HEK293 (cell line): ENCODE measurements around the gene ENO2.
A peak's percentile ranks its signal among the peaks of the same experiment; 100 is the strongest.

Source experiments
- EGR2 ChIP-seq: fragments of 450-650 bp; formaldehyde crosslinking; IDR thresholded peaks from 2 replicates; pipeline ENCODE4 v1.5.1; 2016; ENCODE audit warnings: low read depth, missing biosample characterization, missing genetic modification characterization
- GLI4 ChIP-seq: fragments of 450-650 bp; formaldehyde crosslinking; IDR thresholded peaks from 2 replicates; pipeline ENCODE4 v1.5.1; 2016; ENCODE audit warnings: missing biosample characterization, missing genetic modification characterization
- KLF10 ChIP-seq: fragments of 450-650 bp; IDR thresholded peaks from 2 replicates; pipeline ENCODE4 v1.5.1; 2018; ENCODE audit warnings: missing biosample characterization, mild to moderate bottlenecking, missing genetic modification characterization
- SCRT1 ChIP-seq: fragments of 450-650 bp; formaldehyde crosslinking; IDR thresholded peaks from 2 replicates; pipeline ENCODE4 v1.5.1; 2016; ENCODE audit warnings: missing biosample characterization, missing genetic modification characterization, borderline replicate concordance
- SETDB1 ChIP-seq: IDR thresholded peaks from one replicate; pipeline ENCODE4 v1.6.1; 2017; ENCODE audit warnings: mild to moderate bottlenecking, low read length, moderate library complexity, mixed read lengths; ENCODE audit not compliant: insufficient read length
- SP3 ChIP-seq: fragments of 450-650 bp; formaldehyde crosslinking; IDR thresholded peaks from 2 replicates; pipeline ENCODE4 v1.5.1; 2016; ENCODE audit warnings: missing biosample characterization, missing genetic modification characterization
- WT1 ChIP-seq: fragments of 450-650 bp; formaldehyde crosslinking; IDR thresholded peaks from 2 replicates; pipeline ENCODE4 v1.5.1; 2016; ENCODE audit warnings: missing biosample characterization, missing genetic modification characterization
- ZNF10 ChIP-seq: fragments of 450-650 bp; formaldehyde crosslinking; IDR thresholded peaks from 2 replicates; pipeline ENCODE4 v1.5.1; 2017; ENCODE audit warnings: missing biosample characterization, missing genetic modification characterization
- ZNF175 ChIP-seq: fragments of 450-650 bp; formaldehyde crosslinking; IDR thresholded peaks from 2 replicates; pipeline ENCODE4 v1.5.1; 2016; ENCODE audit warnings: missing biosample characterization, missing genetic modification characterization
- ZNF19 ChIP-seq: fragments of 450-650 bp; formaldehyde crosslinking; IDR thresholded peaks from 2 replicates; pipeline ENCODE4; 2016; ENCODE audit warnings: missing biosample characterization, missing genetic modification characterization, low read depth
- ZNF202 ChIP-seq: fragments of 450-650 bp; formaldehyde crosslinking; IDR thresholded peaks from 2 replicates; pipeline ENCODE4 v1.5.1; 2016; ENCODE audit warnings: missing biosample characterization, missing genetic modification characterization, borderline replicate concordance
- ZNF211 ChIP-seq: fragments of 450-650 bp; formaldehyde crosslinking; IDR thresholded peaks from 2 replicates; pipeline ENCODE4 v1.5.1; 2016; ENCODE audit warnings: low read depth, missing biosample characterization, missing genetic modification characterization
- ZNF214 ChIP-seq: fragments of 450-650 bp; formaldehyde crosslinking; IDR thresholded peaks from 2 replicates; pipeline ENCODE4 v1.5.1; 2017; ENCODE audit warnings: missing biosample characterization, mild to moderate bottlenecking, missing genetic modification characterization, borderline replicate concordance
- ZNF223 ChIP-seq: fragments of 450-650 bp; formaldehyde crosslinking; IDR thresholded peaks from 2 replicates; pipeline ENCODE4 v1.5.1; 2016; ENCODE audit warnings: missing biosample characterization, missing genetic modification characterization
- ZNF239 ChIP-seq: fragments of 450-650 bp; formaldehyde crosslinking; IDR thresholded peaks from 2 replicates; pipeline ENCODE4 v1.5.1; 2016; ENCODE audit warnings: missing biosample characterization, missing genetic modification characterization
- ZNF335 ChIP-seq: fragments of 450-650 bp; formaldehyde crosslinking; conservative IDR thresholded peaks from 2 replicates; pipeline ENCODE4 v1.5.1; 2016; ENCODE audit warnings: missing biosample characterization, missing genetic modification characterization
- ZNF501 ChIP-seq: fragments of 450-650 bp; formaldehyde crosslinking; IDR thresholded peaks from 2 replicates; pipeline ENCODE4 v1.5.1; 2016; ENCODE audit warnings: missing biosample characterization, missing genetic modification characterization
- ZNF514 ChIP-seq: fragments of 450-650 bp; formaldehyde crosslinking; IDR thresholded peaks from 2 replicates; pipeline ENCODE4 v1.5.1; 2016; ENCODE audit warnings: missing biosample characterization, missing genetic modification characterization
- ZNF610 ChIP-seq: fragments of 450-650 bp; formaldehyde crosslinking; IDR thresholded peaks from 2 replicates; pipeline ENCODE4 v1.5.1; 2016; ENCODE audit warnings: missing biosample characterization, missing genetic modification characterization, borderline replicate concordance
- ZNF629 ChIP-seq: fragments of 450-650 bp; formaldehyde crosslinking; IDR thresholded peaks from 2 replicates; pipeline ENCODE4 v1.5.1; 2017; ENCODE audit warnings: missing biosample characterization, missing genetic modification characterization
- ZNF660 ChIP-seq: fragments of 450-650 bp; IDR thresholded peaks from 2 replicates; pipeline ENCODE4 v1.5.1; 2018; ENCODE audit warnings: missing biosample characterization, mild to moderate bottlenecking, missing genetic modification characterization
- ZNF677 ChIP-seq: fragments of 450-650 bp; IDR thresholded peaks from 2 replicates; pipeline ENCODE4 v1.5.0; 2018; ENCODE audit warnings: missing biosample characterization, mild to moderate bottlenecking, missing genetic modification characterization, moderate library complexity
- ZNF707 ChIP-seq: fragments of 450-650 bp; formaldehyde crosslinking; IDR thresholded peaks from 2 replicates; pipeline ENCODE4 v1.5.1; 2016; ENCODE audit warnings: missing biosample characterization, missing genetic modification characterization
- ZSCAN23 ChIP-seq: fragments of 450-650 bp; formaldehyde crosslinking; IDR thresholded peaks from 2 replicates; pipeline ENCODE4 v1.5.1; 2016; ENCODE audit warnings: missing biosample characterization, missing genetic modification characterization
- ZSCAN30 ChIP-seq: fragments of 450-650 bp; IDR thresholded peaks from 2 replicates; pipeline ENCODE4 v1.5.1; 2018; ENCODE audit warnings: missing biosample characterization, mild to moderate bottlenecking, missing genetic modification characterization, moderate library complexity
- ZXDB ChIP-seq: fragments of 450-650 bp; formaldehyde crosslinking; IDR thresholded peaks from 2 replicates; pipeline ENCODE4 v1.5.1; 2016; ENCODE audit warnings: missing biosample characterization, missing genetic modification characterization
- TF ChIP-seq, protein P1 (sequence below): fragments of 450-650 bp; formaldehyde crosslinking; IDR thresholded peaks from 2 replicates; pipeline ENCODE4 v1.5.1; 2016; ENCODE audit warnings: missing biosample characterization, missing genetic modification characterization
- TF ChIP-seq, protein P2 (sequence below): fragments of 450-650 bp; formaldehyde crosslinking; IDR thresholded peaks from 2 replicates; pipeline ENCODE4 v1.5.1; 2016; ENCODE audit warnings: missing biosample characterization, missing genetic modification characterization
- TF ChIP-seq, protein P3 (sequence below): fragments of 450-650 bp; formaldehyde crosslinking; IDR thresholded peaks from 2 replicates; pipeline ENCODE4 v1.5.1; 2016; ENCODE audit warnings: missing biosample characterization, missing genetic modification characterization
- TF ChIP-seq, protein P4 (sequence below): fragments of 450-650 bp; formaldehyde crosslinking; IDR thresholded peaks from 2 replicates; pipeline ENCODE4 v1.5.1; 2016; ENCODE audit warnings: missing biosample characterization, missing genetic modification characterization
- TF ChIP-seq, protein P5 (sequence below): fragments of 450-650 bp; formaldehyde crosslinking; IDR thresholded peaks from 2 replicates; pipeline ENCODE4 v1.5.1; 2016; ENCODE audit warnings: missing biosample characterization, missing genetic modification characterization

The ENO2 gene

DNA sequence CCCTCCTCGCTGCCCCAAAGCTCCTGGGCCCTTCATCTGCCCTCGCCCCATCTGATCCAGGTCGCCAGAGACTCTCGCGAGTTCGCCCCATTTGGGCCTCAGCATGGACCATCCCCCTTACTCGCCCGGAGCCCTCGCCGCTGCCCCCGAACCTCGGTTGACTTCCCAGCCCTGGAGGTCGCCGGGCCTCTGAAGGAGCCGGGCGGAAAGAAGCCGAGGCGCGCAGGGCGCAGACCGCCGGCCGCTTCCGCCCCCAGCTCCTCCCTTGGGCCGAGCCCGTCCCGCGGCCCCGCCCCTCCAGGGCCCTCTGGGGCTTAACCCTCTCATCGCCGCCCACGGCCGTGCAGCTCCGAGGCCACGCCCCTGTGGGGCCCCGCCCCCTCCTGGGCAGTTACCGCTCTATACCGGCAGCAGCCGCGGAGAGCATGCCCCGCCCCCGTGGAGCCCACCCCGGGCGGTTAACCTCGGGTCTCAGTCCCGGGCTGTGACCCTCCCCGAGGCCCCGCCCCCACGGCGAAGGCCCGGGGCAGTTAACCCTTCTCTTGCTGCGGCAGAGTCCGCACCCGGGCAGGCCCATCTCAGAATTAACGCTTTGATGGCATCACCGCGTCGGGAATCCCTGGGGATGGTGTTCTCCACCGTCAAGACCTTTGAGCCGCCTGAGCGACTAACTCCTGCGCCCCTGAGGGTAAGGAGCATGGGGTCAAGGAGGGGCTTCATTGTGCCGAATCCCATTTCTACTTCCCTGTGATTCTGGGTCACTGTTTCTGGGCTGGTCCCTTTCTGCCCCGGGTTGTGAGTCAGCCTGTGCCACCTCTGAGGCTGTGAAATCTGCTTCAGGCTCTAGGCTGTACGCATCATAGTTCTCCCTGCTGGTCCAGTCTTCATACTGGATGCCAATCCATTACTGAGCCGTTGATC is 41.0 kb upstream of the ENO2 start, which contains the start of gene SPSB2 (continued):
- TF ChIP-seq EGR2 (tag by site-specific recombination) (peak; percentile 61), ZNF223 (tag by site-specific recombination) (peak; percentile 93), SCRT1 (tag by site-specific recombination) (no peak), ZNF19 (tag by site-specific recombination) (no peak), ZNF202 (tag by site-specific recombination) (no peak), WT1 (tag by site-specific recombination) (0 out of 2 replicates have a peak, but pooled peaks have one; percentile 17), ZSCAN23 (tag by site-specific recombination) (0 out of 2 replicates have a peak, but pooled peaks have one; percentile 16), SETDB1 (no peak), ZNF501 (tag by site-specific recombination) (peak; percentile 80), KLF10 (tag by site-specific recombination) (peak; percentile 96), ZNF10 (tag by site-specific recombination) (0 out of 2 replicates have a peak, but pooled peaks have one; percentile 6), ZNF214 (tag by site-specific recombination) (no peak), ZXDB (peak; percentile 70; the same call in 1 of the 2 replicates), ZNF514 (tag by site-specific recombination) (no peak), ZNF335 (tag by site-specific recombination) (peak; percentile 88), ZNF239 (tag by site-specific recombination) (no peak), ZNF660 (tag by site-specific recombination) (peak; percentile 60; the same call in 1 of the 2 replicates), ZNF707 (tag by site-specific recombination) (no peak), ZNF211 (tag by site-specific recombination) (no peak), ZNF610 (tag by site-specific recombination) (0 out of 2 replicates have a peak, but pooled peaks have one; percentile 18), GLI4 (tag by site-specific recombination) (peak; percentile 62), SP3 (tag by site-specific recombination) (peak; percentile 98), ZNF629 (tag by site-specific recombination) (peak; percentile 72), ZNF677 (no peak), ZSCAN30 (tag by site-specific recombination) (0 out of 2 replicates have a peak, but pooled peaks have one; percentile 13), ZNF175 (tag by site-specific recombination) (no peak)
- TF ChIP-seq, protein P1, sequence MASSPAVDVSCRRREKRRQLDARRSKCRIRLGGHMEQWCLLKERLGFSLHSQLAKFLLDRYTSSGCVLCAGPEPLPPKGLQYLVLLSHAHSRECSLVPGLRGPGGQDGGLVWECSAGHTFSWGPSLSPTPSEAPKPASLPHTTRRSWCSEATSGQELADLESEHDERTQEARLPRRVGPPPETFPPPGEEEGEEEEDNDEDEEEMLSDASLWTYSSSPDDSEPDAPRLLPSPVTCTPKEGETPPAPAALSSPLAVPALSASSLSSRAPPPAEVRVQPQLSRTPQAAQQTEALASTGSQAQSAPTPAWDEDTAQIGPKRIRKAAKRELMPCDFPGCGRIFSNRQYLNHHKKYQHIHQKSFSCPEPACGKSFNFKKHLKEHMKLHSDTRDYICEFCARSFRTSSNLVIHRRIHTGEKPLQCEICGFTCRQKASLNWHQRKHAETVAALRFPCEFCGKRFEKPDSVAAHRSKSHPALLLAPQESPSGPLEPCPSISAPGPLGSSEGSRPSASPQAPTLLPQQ (tag by site-specific recombination): peak; percentile 60
- TF ChIP-seq, protein P2, sequence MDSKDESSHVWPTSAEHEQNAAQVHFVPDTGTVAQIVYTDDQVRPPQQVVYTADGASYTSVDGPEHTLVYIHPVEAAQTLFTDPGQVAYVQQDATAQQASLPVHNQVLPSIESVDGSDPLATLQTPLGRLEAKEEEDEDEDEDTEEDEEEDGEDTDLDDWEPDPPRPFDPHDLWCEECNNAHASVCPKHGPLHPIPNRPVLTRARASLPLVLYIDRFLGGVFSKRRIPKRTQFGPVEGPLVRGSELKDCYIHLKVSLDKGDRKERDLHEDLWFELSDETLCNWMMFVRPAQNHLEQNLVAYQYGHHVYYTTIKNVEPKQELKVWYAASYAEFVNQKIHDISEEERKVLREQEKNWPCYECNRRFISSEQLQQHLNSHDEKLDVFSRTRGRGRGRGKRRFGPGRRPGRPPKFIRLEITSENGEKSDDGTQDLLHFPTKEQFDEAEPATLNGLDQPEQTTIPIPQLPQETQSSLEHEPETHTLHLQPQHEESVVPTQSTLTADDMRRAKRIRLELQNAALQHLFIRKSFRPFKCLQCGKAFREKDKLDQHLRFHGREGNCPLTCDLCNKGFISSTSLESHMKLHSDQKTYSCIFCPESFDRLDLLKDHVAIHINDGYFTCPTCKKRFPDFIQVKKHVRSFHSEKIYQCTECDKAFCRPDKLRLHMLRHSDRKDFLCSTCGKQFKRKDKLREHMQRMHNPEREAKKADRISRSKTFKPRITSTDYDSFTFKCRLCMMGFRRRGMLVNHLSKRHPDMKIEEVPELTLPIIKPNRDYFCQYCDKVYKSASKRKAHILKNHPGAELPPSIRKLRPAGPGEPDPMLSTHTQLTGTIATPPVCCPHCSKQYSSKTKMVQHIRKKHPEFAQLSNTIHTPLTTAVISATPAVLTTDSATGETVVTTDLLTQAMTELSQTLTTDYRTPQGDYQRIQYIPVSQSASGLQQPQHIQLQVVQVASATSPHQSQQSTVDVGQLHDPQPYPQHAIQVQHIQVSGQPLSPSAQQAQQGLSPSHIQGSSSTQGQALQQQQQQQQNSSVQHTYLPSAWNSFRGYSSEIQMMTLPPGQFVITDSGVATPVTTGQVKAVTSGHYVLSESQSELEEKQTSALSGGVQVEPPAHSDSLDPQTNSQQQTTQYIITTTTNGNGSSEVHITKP: peak; percentile 85
- TF ChIP-seq, protein P3, sequence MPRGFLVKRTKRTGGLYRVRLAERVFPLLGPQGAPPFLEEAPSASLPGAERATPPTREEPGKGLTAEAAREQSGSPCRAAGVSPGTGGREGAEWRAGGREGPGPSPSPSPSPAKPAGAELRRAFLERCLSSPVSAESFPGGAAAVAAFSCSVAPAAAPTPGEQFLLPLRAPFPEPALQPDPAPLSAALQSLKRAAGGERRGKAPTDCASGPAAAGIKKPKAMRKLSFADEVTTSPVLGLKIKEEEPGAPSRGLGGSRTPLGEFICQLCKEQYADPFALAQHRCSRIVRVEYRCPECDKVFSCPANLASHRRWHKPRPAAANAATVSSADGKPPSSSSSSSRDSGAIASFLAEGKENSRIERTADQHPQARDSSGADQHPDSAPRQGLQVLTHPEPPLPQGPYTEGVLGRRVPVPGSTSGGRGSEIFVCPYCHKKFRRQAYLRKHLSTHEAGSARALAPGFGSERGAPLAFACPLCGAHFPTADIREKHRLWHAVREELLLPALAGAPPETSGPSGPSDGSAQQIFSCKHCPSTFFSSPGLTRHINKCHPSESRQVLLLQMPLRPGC (tag by site-specific recombination): peak; percentile 9; the same call in 1 of the 2 replicates
- TF ChIP-seq, protein P4, sequence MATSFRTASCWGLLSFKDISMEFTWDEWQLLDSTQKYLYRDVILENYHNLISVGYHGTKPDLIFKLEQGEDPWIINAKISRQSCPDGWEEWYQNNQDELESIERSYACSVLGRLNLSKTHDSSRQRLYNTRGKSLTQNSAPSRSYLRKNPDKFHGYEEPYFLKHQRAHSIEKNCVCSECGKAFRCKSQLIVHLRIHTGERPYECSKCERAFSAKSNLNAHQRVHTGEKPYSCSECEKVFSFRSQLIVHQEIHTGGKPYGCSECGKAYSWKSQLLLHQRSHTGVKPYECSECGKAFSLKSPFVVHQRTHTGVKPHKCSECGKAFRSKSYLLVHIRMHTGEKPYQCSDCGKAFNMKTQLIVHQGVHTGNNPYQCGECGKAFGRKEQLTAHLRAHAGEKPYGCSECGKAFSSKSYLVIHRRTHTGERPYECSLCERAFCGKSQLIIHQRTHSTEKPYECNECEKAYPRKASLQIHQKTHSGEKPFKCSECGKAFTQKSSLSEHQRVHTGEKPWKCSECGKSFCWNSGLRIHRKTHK (tag by site-specific recombination): no peak
- TF ChIP-seq, protein P5, sequence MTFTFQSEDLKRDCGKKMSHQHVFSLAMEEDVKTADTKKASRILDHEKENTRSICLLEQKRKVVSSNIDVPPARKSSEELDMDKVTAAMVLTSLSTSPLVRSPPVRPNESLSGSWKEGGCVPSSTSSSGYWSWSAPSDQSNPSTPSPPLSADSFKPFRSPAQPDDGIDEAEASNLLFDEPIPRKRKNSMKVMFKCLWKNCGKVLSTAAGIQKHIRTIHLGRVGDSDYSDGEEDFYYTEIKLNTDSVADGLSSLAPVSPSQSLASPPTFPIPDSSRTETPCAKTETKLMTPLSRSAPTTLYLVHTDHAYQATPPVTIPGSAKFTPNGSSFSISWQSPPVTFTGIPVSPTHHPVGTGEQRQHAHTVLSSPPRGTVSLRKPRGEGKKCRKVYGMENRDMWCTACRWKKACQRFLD (tag by site-specific recombination): 0 out of 2 replicates have a peak, but pooled peaks have one; percentile 55
